Right lobe of liver (tissue), 6 donors: ENCODE data around the gene C10orf67. TPM values are rescaled to one million over a fixed set of nuclear protein-coding genes. Genes with fewer than 3 reads are reported as not detected.
"Not testable (repeated sequence)": the region's sequence is repeated elsewhere in the genome, so short reads cannot be mapped to it uniquely, and the experiment has no call there.

Experiments
- ATAC-seq, 4 donors: fragments of 200-7000 bp; cut with Tn5 transposase; one replicate each; pipeline ENCODE4 v1.9.1; 2020; ENCODE audit warnings: mild to moderate bottlenecking in 4 of 4, moderate library complexity in 4 of 4
- DNase-seq, 3 donors: peaks; one replicate each; pipeline ENCODE4 v3.0.0-alpha.2; 2020
- H3K27ac ChIP-seq, 3 donors: fragments of 200-600 bp; one replicate each; pipeline ENCODE4 v1.8.0; 2022
- H3K27me3 ChIP-seq, 2 donors: fragments of 200-600 bp; one replicate each; pipeline ENCODE4 v1.8.0; 2022
- H3K36me3 ChIP-seq, 4 donors: fragments of 200-600 bp; sonication (generic) in 1 of 4; one replicate each; pipeline versions ENCODE4 v1.5.1 to v1.8.0; 2017 to 2022; ENCODE audit warnings: control low read depth in 1 of 4
- H3K4me1 ChIP-seq, 4 donors: fragments of 200-600 bp; sonication (generic) in 1 of 4; one replicate each; pipeline versions ENCODE4 v1.5.1 to v1.8.0; 2017 to 2022; ENCODE audit warnings: control low read depth in 1 of 4
- H3K4me3 ChIP-seq, 3 donors: fragments of 200-600 bp; one replicate each; pipeline ENCODE4 v1.8.0; 2022
- H3K9me3 ChIP-seq, 4 donors: fragments of 200-600 bp; sonication (generic) in 1 of 4; one replicate each; pipeline versions ENCODE4 v1.5.1 to v1.8.0; 2017 to 2022; ENCODE audit warnings: control low read depth in 1 of 4
- CTCF ChIP-seq, 4 donors: fragments of 200-600 bp in 3 of 4; fragments of 450-650 bp in 1 of 4; IDR thresholded peaks; one replicate each; pipeline versions ENCODE4 v1.5.1 to v1.8.0; 2016 to 2022; ENCODE audit warnings: antibody characterized with exemption in 4 of 4, mild to moderate bottlenecking in 2 of 4
- POLR2A ChIP-seq: fragments of 450-650 bp; IDR thresholded peaks from one replicate; pipeline ENCODE4 v1.6.1; 2017; ENCODE audit warnings: antibody characterized with exemption, mild to moderate bottlenecking
- WGBS: methylation state at CpG from one replicate; pipeline ENCODE4 v1.1.6; 2018; ENCODE audit warnings: low coverage, low lambda C conversion rate; ENCODE audit not compliant: insufficient coverage; ENCODE audit errors: missing lambda C conversion rate; 5-methylcytosine and 5-hydroxymethylcytosine counted together
- intact Hi-C, 2 donors: fragments of 100-400 bp; cut with DNase I; formaldehyde crosslinking; loops; one replicate each; pipeline versions ENCODE4 v1.11.2 to v1.14.1; 2022
- long read RNA-seq: library from polyadenylated mRNA; unstranded; transcript quantifications from one replicate; pipeline ENCODE4 v2.0.0, GENCODE V29; 2019
- total RNA-seq, 6 experiments: library from RNA; depleted of rRNA in 2 of 6; stranded (reverse); fragments of >200 nt in 2 of 6; fragmentation: NEBNext Ultra II Directional in 3 of 6; extraction: Animal tissue kit (Norgen Biotek cat#: 25700) in 3 of 6; gene quantifications; one replicate each; pipeline versions ENCODE4 v1.1.0 to v1.2.4, GENCODE V29; 2016 to 2023
- donor health status: DM: no; HTN: yes; CAD: no.
- donor health status: DM: no; HTN: no; CAD: no.
- donor health status: DM: no; HTN: no; CAD: no.
- donor health status: DM: no; HTN: yes; CAD: no.
- donor health status: DM: no; HTN: yes; CAD: no.

The C10orf67 gene
- total RNA-seq = not detected
- long read RNA-seq = 0 reads

- no peaks in the 10 kb centered on the region for H3K36me3 ChIP-seq
- no peak within 1 kb of the TSS for H3K27ac ChIP-seq
- peak within 1 kb of the TSS; percentile 39 to 55 (median 52) for H3K4me3 ChIP-seq
- WGBS = 0% methylated on average over 14 of the region's 31 CpGs
- no peaks in the 10 kb centered on the region for H3K9me3 ChIP-seq
- no peak for TF ChIP-seq POLR2A
- no peak for TF ChIP-seq CTCF (IDR thresholded peaks at IDR 0.05)
- ATAC-seq (peak; percentile 61 to 73 (median 64)), DNase-seq (peak in 1 of 3 donors; percentile 25)
- H3K4me1 ChIP-seq = peaks cover 0 to 5% (median 0%) of the 10 kb centered on the region in 4 donors
- intact Hi-C loops = no loop called here
- no peaks in the 10 kb centered on the region for H3K27me3 ChIP-seq
Measured at GRCh38 chr10:23344241-23344841, at the start of gene C10orf67. C10orf67 (minus strand) TSS chr10:23344797; CDS start chr10:23344774, 23 bp downstream.

GRCh38 chr10:23391821-23392220 lies 47.2 kb upstream of the C10orf67 start:
- no peak for TF ChIP-seq POLR2A
- no peak for TF ChIP-seq CTCF (IDR thresholded peaks at IDR 0.05)
- Histone ChIP-seq H3K9me3 (no peaks in the 10 kb centered on the region), H3K36me3 (no peaks in the 10 kb centered on the region), H3K27me3 (no peaks in the 10 kb centered on the region), H3K27ac (no peak overlapping the region), H3K4me3 (no peak overlapping the region), H3K4me1 (no peaks in the 10 kb centered on the region)
- ATAC-seq (no peak), DNase-seq (no peak)
- intact Hi-C loops = no loop called here
- WGBS = 85% methylated on average over 2 of the region's 2 CpGs

- Histone ChIP-seq H3K4me3 (no peak overlapping the region), H3K27me3 (no peaks in the 10 kb centered on the region), H3K4me1 (no peaks in the 10 kb centered on the region), H3K36me3 (no peaks in the 10 kb centered on the region), H3K27ac (no peak overlapping the region), H3K9me3 (no peaks in the 10 kb centered on the region)
- ATAC-seq (no peak), DNase-seq (no peak)
- 77% methylated on average over 4 of the region's 4 CpGs for WGBS
- intact Hi-C loops = no loop called here
- no peak for TF ChIP-seq POLR2A
- TF ChIP-seq CTCF (IDR thresholded peaks at IDR 0.05) = no peak
Measured at GRCh38 chr10:23390809-23391208, 46.2 kb upstream of the C10orf67 start.

GRCh38 chr10:23390408-23390807 lies 45.8 kb upstream of the C10orf67 start:
- 94% methylated on average over 9 of the region's 10 CpGs for WGBS
- ATAC-seq, DNase-seq, H3K27me3 ChIP-seq, H3K9me3 ChIP-seq, H3K27ac ChIP-seq, intact Hi-C loops, H3K4me1 ChIP-seq, H3K4me3 ChIP-seq, H3K36me3 ChIP-seq: not testable (repeated sequence)

GRCh38 chr10:23387516-23387915 lies 42.9 kb upstream of the C10orf67 start:
- DNase-seq, intact Hi-C loops, H3K27me3 ChIP-seq, H3K4me1 ChIP-seq, H3K4me3 ChIP-seq, ATAC-seq, H3K36me3 ChIP-seq, H3K9me3 ChIP-seq, H3K27ac ChIP-seq: not testable (repeated sequence)
- WGBS = 88% methylated on average over 3 of the region's 3 CpGs

- Histone ChIP-seq H3K27me3 (no peaks in the 10 kb centered on the region), H3K4me3 (no peak overlapping the region), H3K27ac (no peak overlapping the region), H3K36me3 (no peaks in the 10 kb centered on the region), H3K4me1 (no peaks in the 10 kb centered on the region), H3K9me3 (no peaks in the 10 kb centered on the region)
- 96% methylated on average over 3 of the region's 3 CpGs for WGBS
- intact Hi-C loops = no loop called here
- DNase-seq (no peak), ATAC-seq (no peak)
- no peak for TF ChIP-seq CTCF (IDR thresholded peaks at IDR 0.05)
Measured at GRCh38 chr10:23386052-23386451, 41.5 kb upstream of the C10orf67 start.
